Measurements from ENCODE around the gene TSEN2. TPM values are rescaled to one million over a fixed set of nuclear protein-coding genes. Genes with fewer than 3 reads are reported as not detected.

The TSEN2 gene
- total and polyA plus RNA-seq, 9 of the 15 experiments (the other 6 are each of a cell fraction or from before 2014, with no cell fraction given): 38.5 to 76.3 (median 46.6) TPM

- ChIA-PET CTCF (ENCODE audit: low intra/inter-chr PET ratio) (no interaction called here), POLR2A (interaction anchor here (1.4 kb wide), 1 partner anchor 8 kb away, joined by 3 read pairs; no protein-coding TSS in a partner anchor)
- Histone ChIP-seq H3K4me3 (no peak overlapping the region), H3K4me2 (ENCODE audit: insufficient read depth, low read length) (no peak overlapping the region), H3K27ac (ENCODE audit: extremely low read depth, low read depth, low read length) (no peak overlapping the region), H2AFZ (ENCODE audit: low read depth, low read length) (no peak overlapping the region), H3K9me1 (ENCODE audit: control insufficient read depth, insufficient read depth, low read length) (no peaks in the 10 kb centered on the region), H3K27me3 (ENCODE audit: control insufficient read depth in 2 of 2, insufficient read depth in 2 of 2, low read length in 2 of 2) (no peaks in the 10 kb centered on the region), H3K9me3 (replicated peaks; ENCODE audit: control insufficient read depth, insufficient read depth, low read depth, low read length) (peaks cover 4% of the 10 kb centered on the region; the same call in 1 of the 2 replicates), H3K36me3 (ENCODE audit: control insufficient read depth, insufficient read depth, low read length) (peaks cover 46% of the 10 kb centered on the region), H4K20me1 (replicated peaks; ENCODE audit: control insufficient read depth, insufficient read depth, low read length) (peaks cover 9% of the 10 kb centered on the region), H3K9ac (ENCODE audit: insufficient read depth in 1 of 2, low read depth in 2 of 2, low read length in 2 of 2) (no peak overlapping the region), H3K79me2 (ENCODE audit: control insufficient read depth, insufficient read depth, low read length) (peaks cover 65% of the 10 kb centered on the region), H3K4me1 (replicated peaks in 1 of 2; ENCODE audit: control insufficient read depth in 2 of 2, insufficient read depth in 2 of 2, low read length in 2 of 2) (peaks cover 0 to 4% of the 10 kb centered on the region in 2 experiments; a peak in 2 of 5 replicates)
- FAIRE-seq: no peak
- in situ Hi-C loops (cut with MboI) (no loop called here), intact Hi-C loops (cut with micrococcal nuclease) (no loop called here)
- DNase-seq (ENCODE audit: extremely low read depth in 1 of 4, low spot score in 3 of 4): no peak
- no TSS peak for BruUV-seq (replicated peaks)
- ATAC-seq: no peak
- TF ChIP-seq CHAMP1 (IDR thresholded peaks at IDR 0.05) (no peak), POU5F1 (IDR thresholded peaks at IDR 0.05; ENCODE audit: borderline replicate concordance, low read depth, low read length, partially characterized antibody) (no peak), NR3C1 (CRISPR knock-in tag; IDR thresholded peaks at IDR 0.05) (no peak), BRD9 (IDR thresholded peaks at IDR 0.05; ENCODE audit: low read depth, partially characterized antibody) (no peak), RBM22 (IDR thresholded peaks at IDR 0.05; ENCODE audit: low read depth, low read length, poor library complexity, severe bottlenecking) (no peak), ZNF561 (CRISPR knock-in tag; conservative IDR thresholded peaks at IDR 0.05) (no peak), RREB1 (CRISPR knock-in tag; IDR thresholded peaks at IDR 0.05) (no peak), EP400 (IDR thresholded peaks at IDR 0.05) (no peak), ZNF639 (CRISPR knock-in tag; conservative IDR thresholded peaks at IDR 0.05 in 1 of 2, IDR thresholded peaks at IDR 0.05 in 1 of 2) (no peak), SMARCC2 (IDR thresholded peaks at IDR 0.05; ENCODE audit: low read depth) (no peak), ARNT (IDR thresholded peaks at IDR 0.05) (no peak), NR1H2 (CRISPR knock-in tag; IDR thresholded peaks at IDR 0.05) (no peak)
Observed at GRCh38 chr3:12566976-12567375, 82.7 kb downstream of the TSEN2 start.

Measured in K562 (cell line).